Fibroblast of villous mesenchyme (primary cell): Measurements from ENCODE around the gene RBKS. TPM values are rescaled to one million over a fixed set of nuclear protein-coding genes. Genes with fewer than 3 reads are reported as not detected.

Experiments
- DNase-seq: peaks from one replicate; pipeline ENCODE4 v3.0.0-alpha.2; 2010; ENCODE audit warnings: low read depth
- H3K4me3 ChIP-seq: 2 replicates; pipeline ENCODE4 v1.5.1; 2011; ENCODE audit warnings: low read depth, mild to moderate bottlenecking, low read length
- total RNA-seq: library from RNA; depleted of rRNA; stranded (reverse); fragments of >200 nt; gene quantifications from 2 replicates; pipeline ENCODE4 v1.2.3, GENCODE V29; 2012
- TF ChIP-seq, protein P1 (sequence below): IDR thresholded peaks from 2 replicates; pipeline ENCODE4 v1.5.1; 2012; ENCODE audit warnings: low read depth, mild to moderate bottlenecking, low read length; ENCODE audit not compliant: insufficient read depth

The RBKS gene
- total RNA-seq, 1 donor, result 1.3 TPM

DNA sequence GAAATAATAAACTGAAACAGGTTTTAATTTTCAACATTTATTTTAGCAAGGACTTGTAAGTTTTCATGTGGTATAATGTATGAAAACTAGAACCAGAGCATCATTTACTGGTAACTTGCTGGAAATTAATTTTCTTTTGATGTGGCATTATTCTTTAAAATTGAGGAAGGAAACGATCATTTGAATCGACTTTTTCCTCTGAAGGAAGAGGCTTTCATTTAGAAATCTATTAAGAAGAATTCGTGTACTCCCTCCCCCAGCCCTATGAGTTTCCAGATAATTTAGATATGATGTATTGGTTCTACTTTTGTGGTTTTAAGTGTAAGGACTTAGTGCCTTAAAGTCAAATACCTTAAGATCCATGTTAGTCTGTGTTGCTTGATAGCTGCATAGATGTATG lies 2.8 kb upstream of the RBKS start:
- TF ChIP-seq, protein P1, sequence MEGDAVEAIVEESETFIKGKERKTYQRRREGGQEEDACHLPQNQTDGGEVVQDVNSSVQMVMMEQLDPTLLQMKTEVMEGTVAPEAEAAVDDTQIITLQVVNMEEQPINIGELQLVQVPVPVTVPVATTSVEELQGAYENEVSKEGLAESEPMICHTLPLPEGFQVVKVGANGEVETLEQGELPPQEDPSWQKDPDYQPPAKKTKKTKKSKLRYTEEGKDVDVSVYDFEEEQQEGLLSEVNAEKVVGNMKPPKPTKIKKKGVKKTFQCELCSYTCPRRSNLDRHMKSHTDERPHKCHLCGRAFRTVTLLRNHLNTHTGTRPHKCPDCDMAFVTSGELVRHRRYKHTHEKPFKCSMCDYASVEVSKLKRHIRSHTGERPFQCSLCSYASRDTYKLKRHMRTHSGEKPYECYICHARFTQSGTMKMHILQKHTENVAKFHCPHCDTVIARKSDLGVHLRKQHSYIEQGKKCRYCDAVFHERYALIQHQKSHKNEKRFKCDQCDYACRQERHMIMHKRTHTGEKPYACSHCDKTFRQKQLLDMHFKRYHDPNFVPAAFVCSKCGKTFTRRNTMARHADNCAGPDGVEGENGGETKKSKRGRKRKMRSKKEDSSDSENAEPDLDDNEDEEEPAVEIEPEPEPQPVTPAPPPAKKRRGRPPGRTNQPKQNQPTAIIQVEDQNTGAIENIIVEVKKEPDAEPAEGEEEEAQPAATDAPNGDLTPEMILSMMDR, result no peak
- no peak for DNase-seq
- H3K4me3 ChIP-seq, result no peak overlapping the region

DNA sequence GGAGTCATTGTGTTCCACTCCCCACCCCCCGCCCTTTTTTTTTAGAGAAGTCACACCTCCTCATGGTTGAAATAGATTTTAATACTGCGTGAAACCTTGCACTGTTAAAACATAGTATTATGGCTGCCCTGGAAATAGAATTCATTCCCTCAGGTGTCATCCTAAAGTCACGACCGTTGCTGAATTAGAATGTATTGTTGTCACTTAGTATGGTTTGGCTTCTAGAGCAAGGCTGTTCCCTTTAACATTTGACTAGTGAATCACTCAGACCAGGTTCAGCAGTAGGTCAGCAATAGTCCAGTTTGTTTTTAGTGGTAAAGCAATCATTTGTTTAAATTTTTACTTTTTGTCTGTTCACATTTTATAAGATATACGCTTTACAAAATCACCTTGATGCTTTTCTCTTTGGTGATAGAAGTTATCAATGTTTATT lies 1.5 kb upstream of the RBKS start:
- H3K4me3 ChIP-seq, result peak overlapping the region; percentile 83
- no peak for DNase-seq
- TF ChIP-seq, protein P1, result no peak

DNA sequence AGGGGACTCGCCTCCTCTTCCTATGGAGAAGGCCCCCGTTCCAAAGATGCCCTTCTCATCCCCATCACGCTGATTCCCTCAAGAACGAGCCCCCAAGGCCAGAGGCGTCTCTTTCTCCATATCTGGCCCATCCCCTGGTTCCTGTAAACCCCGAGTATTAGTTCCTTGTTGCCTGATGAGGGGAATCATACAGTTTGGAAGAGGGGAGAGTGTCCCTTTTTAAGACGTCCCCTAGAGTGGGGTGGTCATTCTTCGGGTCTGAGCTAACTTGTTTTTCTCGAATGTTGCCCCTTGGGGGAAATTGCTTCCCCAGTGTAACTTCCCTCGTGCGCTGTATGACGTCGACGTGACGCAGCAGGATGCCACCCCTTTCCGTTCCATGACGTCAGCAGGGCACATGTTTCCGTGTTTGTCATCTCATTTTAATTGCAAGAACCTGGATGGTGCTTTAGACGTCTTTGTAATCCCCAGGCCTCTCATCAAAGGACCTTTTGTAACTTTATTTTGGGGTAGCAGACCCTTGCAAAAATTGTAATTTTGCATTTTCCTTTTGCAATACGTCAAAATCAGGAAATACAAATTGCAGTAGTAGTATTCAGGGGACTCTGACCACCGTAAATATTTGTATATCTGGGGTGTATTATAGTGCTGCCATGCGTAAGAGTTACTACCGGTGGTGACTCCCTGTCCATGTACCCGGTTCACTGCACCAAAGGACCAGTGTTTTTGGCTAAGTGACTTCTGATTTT lies 911 bp upstream of the RBKS start:
- peak; percentile 83 for DNase-seq
- H3K4me3 ChIP-seq, result peak overlapping the region; percentile 83

DNA sequence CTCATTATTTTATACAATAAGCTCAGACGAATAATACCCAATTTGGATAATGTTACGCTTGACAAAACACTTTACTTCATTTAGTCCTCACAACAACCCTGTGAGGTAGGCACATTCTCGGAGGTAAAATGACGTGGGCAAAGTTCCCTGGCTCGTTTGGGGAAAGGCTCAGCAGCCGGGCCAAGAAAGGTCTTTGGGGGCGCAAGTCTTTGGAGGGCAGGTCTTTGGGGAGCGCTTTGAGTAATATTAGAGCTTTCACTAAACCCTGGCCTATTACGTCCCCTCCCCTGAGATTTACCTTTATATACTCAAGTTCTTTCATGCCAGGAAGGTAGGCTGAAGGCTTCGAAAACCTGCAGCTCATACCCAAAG lies 427 bp downstream of the RBKS start:
- TF ChIP-seq, protein P1, result no peak
- DNase-seq, result no peak
- peak overlapping the region; percentile 83 for H3K4me3 ChIP-seq

More for the DNA sequence above, 911 bp upstream of the RBKS start:
- TF ChIP-seq, protein P1, result no peak

DNA sequence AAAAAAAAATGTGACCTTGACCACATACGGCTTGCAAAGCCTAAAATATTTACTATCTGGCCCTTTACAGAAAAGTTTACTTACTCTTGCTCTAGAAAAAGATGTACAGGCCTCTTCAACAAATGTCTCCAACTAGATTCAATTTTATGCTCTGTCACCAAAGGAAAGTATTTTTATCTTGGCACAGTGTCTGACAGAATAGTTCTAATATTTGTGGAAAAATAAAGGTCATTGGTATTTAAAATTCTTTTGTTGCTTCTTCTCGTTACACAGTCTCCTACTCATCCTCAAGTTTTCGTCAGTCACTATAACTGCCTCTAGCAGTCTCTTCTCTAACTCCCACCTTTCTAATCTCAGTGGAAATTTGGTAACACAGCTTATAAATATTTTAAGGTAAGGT lies 1.4 kb downstream of the RBKS start:
- TF ChIP-seq, protein P1, result no peak
- H3K4me3 ChIP-seq, result no peak overlapping the region
- DNase-seq, result peak; percentile 45

DNA sequence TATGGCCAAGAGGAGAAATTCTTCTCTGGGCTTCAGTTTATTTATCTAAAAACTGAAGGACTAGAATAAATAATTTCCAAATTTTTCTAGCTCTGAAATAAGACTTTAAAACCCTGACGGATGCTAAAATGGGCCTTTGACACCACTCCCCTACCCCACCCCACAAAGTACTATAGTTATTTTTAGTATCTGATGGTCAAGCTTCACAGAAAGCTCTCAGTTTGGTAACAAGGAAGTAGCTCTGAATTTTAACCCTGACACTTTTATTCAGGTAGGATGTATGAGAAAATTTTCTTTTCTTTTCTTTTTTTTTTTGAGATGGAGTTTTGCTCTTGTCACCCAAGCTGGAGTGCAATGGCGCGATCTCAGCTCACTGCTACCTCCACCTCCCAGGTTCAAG lies 2.4 kb downstream of the RBKS start:
- DNase-seq, result no peak
- H3K4me3 ChIP-seq, result no peak overlapping the region
- TF ChIP-seq, protein P1, result no peak

DNA sequence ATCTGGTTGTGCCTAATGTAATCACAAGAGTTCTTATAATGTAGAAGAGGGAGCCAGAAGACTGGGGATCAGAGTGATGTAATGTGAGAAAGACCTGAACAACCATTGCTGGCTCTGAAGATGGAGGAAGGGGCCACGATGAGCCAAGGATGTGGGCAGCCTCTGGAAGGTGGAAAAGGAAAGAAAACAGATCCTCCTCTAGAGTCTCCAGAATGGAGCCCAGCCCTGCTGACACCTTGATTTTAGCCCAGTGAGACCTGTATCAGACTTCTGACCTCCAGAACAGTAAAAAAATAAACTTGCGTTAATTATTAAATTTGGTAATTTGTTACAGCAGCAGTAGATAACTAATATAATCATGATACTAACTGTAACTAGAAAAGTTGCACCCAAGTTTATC lies 3.1 kb downstream of the RBKS start:
- H3K4me3 ChIP-seq, result no peak overlapping the region
- no peak for DNase-seq
- TF ChIP-seq, protein P1, result no peak
